22Rv1 (cell line): ENCODE results near the gene PLXNC1.

ENCODE experiments used
- H3K27ac ChIP-seq: fragments of 450-650 bp; 2 replicates; pipeline ENCODE4 v1.5.1; 2017
- CTCF ChIP-seq: fragments of 450-650 bp; IDR thresholded peaks from 2 replicates; pipeline ENCODE4 v1.5.1; 2017; ENCODE audit warnings: mild to moderate bottlenecking
- ZFX ChIP-seq: fragments of 450-650 bp; IDR thresholded peaks from 2 replicates; pipeline ENCODE4 v1.6.1; 2017; ENCODE audit warnings: antibody characterized with exemption, borderline replicate concordance

The PLXNC1 gene

GRCh38 chr12:94203796-94204195, 55.4 kb downstream of the PLXNC1 start:
- no peak for TF ChIP-seq ZFX
- TF ChIP-seq CTCF = no peak
- no peak overlapping the region for H3K27ac ChIP-seq

- TF ChIP-seq CTCF (no peak), ZFX (no peak)
- H3K27ac ChIP-seq = no peak overlapping the region
Observed at GRCh38 chr12:94204499-94205247, 56.3 kb downstream of the PLXNC1 start.

GRCh38 chr12:94205822-94206221, 57.4 kb downstream of the PLXNC1 start:
- no peak overlapping the region for H3K27ac ChIP-seq
- no peak for TF ChIP-seq ZFX
- TF ChIP-seq CTCF = no peak

- H3K27ac ChIP-seq = no peak overlapping the region
- TF ChIP-seq ZFX (no peak), CTCF (no peak)
Observed at GRCh38 chr12:94206886-94207285, 58.5 kb downstream of the PLXNC1 start.

GRCh38 chr12:94207467-94207848, 59.1 kb downstream of the PLXNC1 start:
- no peak for TF ChIP-seq ZFX
- no peak for TF ChIP-seq CTCF
- H3K27ac ChIP-seq = no peak overlapping the region

GRCh38 chr12:94207849-94208621, 59.7 kb downstream of the PLXNC1 start:
- no peak overlapping the region for H3K27ac ChIP-seq
- no peak for TF ChIP-seq CTCF
- no peak for TF ChIP-seq ZFX

GRCh38 chr12:94208622-94208966, 60.2 kb downstream of the PLXNC1 start:
- H3K27ac ChIP-seq = no peak overlapping the region
- TF ChIP-seq CTCF (no peak), ZFX (no peak)
